OCI-LY3 (cell line): ENCODE data around the gene FTSJ1.

Experiments used
- H2AFZ ChIP-seq: fragments of 200-600, 300-600 bp; shearing (Covaris generic); 2 replicates; pipeline ENCODE4 v1.6.0; 2014; ENCODE audit warnings: antibody characterized with exemption, low read depth, low read length
- H3K27ac ChIP-seq: fragments of 200-600, 300-600 bp; sonication (generic); 2 replicates; pipeline ENCODE4 v1.5.1; 2014; ENCODE audit warnings: mild to moderate bottlenecking, low read length, moderate library complexity, mixed read lengths
- H3K27me3 ChIP-seq: fragments of 200-600, 300-600 bp; sonication (generic); 2 replicates; pipeline ENCODE4 v1.6.1; 2014; ENCODE audit warnings: low read depth, low read length, mixed read lengths
- H3K36me3 ChIP-seq: fragments of 200-600, 300-600 bp; sonication (generic); replicated peaks from 2 replicates; pipeline ENCODE3; 2014; ENCODE audit warnings: low read depth, low read length, mixed read lengths
- H3K4me1 ChIP-seq: fragments of 300-600, 200-600 bp; sonication (generic); 2 replicates; pipeline ENCODE4 v1.6.1; 2014; ENCODE audit warnings: low read length, mixed read lengths
- H3K4me2 ChIP-seq: fragments of 200-600, 300-600 bp; sonication (generic); 2 replicates; pipeline ENCODE4 v1.6.1; 2014; ENCODE audit warnings: low read length, mixed read lengths
- H3K4me3 ChIP-seq: fragments of 300-600, 200-600 bp; sonication (generic); 2 replicates; pipeline ENCODE4 v1.5.1; 2014; ENCODE audit warnings: antibody characterized with exemption, mild to moderate bottlenecking, low read length, moderate library complexity
- H3K79me2 ChIP-seq: fragments of 300-600, 200-600 bp; shearing (Covaris generic); 2 replicates; pipeline ENCODE4 v1.6.1; 2014; ENCODE audit warnings: mild to moderate bottlenecking, low read length, mixed read lengths
- H3K9ac ChIP-seq: fragments of 300-600, 200-600 bp; shearing (Covaris generic); 2 replicates; pipeline ENCODE4 v1.6.0; 2014; ENCODE audit warnings: mild to moderate bottlenecking, low read length, moderate library complexity
- H3K9me3 ChIP-seq: fragments of 200-600, 300-600 bp; shearing (Covaris generic); 2 replicates; pipeline ENCODE4 v1.6.1; 2014; ENCODE audit warnings: low read length, mixed read lengths; ENCODE audit not compliant: insufficient read depth
- H4K20me1 ChIP-seq: fragments of 200-600, 300-600 bp; sonication (generic); 2 replicates; pipeline ENCODE4 v1.6.1; 2016; ENCODE audit warnings: low read length, mixed read lengths; ENCODE audit not compliant: insufficient read depth
- EZH2phosphoT487 ChIP-seq: fragments of 200-600 bp; shearing (Covaris generic); IDR thresholded peaks from 2 replicates; pipeline ENCODE4 v1.6.1; 2018; ENCODE audit warnings: antibody characterized with exemption, mixed run types, low read depth
- TF ChIP-seq, protein P1 (sequence below): fragments of 200-600, 300-600 bp; sonication (generic); IDR thresholded peaks from 2 replicates; pipeline ENCODE4 v1.5.1; 2014; ENCODE audit warnings: antibody characterized with exemption, low read length, low read depth

The FTSJ1 gene

GRCh38 chrX:48474581-48474980 lies 1.4 kb upstream of the FTSJ1 start:
- peaks cover 18% of the 10 kb centered on the region for H3K4me1 ChIP-seq
- peak overlapping the region; percentile 94 for H3K4me3 ChIP-seq
- TF ChIP-seq, protein P1, sequence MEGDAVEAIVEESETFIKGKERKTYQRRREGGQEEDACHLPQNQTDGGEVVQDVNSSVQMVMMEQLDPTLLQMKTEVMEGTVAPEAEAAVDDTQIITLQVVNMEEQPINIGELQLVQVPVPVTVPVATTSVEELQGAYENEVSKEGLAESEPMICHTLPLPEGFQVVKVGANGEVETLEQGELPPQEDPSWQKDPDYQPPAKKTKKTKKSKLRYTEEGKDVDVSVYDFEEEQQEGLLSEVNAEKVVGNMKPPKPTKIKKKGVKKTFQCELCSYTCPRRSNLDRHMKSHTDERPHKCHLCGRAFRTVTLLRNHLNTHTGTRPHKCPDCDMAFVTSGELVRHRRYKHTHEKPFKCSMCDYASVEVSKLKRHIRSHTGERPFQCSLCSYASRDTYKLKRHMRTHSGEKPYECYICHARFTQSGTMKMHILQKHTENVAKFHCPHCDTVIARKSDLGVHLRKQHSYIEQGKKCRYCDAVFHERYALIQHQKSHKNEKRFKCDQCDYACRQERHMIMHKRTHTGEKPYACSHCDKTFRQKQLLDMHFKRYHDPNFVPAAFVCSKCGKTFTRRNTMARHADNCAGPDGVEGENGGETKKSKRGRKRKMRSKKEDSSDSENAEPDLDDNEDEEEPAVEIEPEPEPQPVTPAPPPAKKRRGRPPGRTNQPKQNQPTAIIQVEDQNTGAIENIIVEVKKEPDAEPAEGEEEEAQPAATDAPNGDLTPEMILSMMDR = no peak
- TF ChIP-seq EZH2phosphoT487 = no peak
- H4K20me1 ChIP-seq = no peaks in the 10 kb centered on the region
- H3K27me3 ChIP-seq = no peaks in the 10 kb centered on the region
- peaks cover 47% of the 10 kb centered on the region for H3K79me2 ChIP-seq
- H3K27ac ChIP-seq = no peak overlapping the region; the same call in 1 of the 2 replicates
- no peak overlapping the region; the same call in 1 of the 2 replicates for H2AFZ ChIP-seq
- H3K36me3 ChIP-seq = no peaks in the 10 kb centered on the region
- H3K9ac ChIP-seq = peak overlapping the region; percentile 98
- H3K9me3 ChIP-seq = no peaks in the 10 kb centered on the region
- peak overlapping the region; percentile 66 for H3K4me2 ChIP-seq

DNA sequence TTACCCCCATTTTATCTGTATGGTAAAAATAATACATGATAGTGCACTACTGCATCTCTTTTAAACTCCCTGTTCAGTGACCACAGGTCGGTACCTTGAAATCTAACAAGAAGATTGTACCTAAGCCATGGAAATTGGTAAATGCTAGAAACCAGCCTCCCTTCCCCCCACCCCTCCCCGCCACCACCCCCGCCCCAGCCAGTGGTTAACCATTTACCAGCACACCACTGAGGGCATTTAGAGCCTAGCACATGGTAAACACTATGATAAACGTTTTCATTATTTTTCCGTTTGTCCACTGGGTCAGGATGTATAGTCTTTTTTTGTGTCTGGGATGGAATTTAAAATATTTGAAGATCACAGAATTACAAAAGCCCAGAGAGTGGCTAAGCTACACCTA lies 703 bp upstream of the FTSJ1 start:
- peaks cover 50% of the 10 kb centered on the region for H3K79me2 ChIP-seq
- H2AFZ ChIP-seq = peak overlapping the region; percentile 90; the same call in 1 of the 2 replicates
- H3K27me3 ChIP-seq = no peaks in the 10 kb centered on the region
- no peaks in the 10 kb centered on the region for H3K36me3 ChIP-seq
- H3K4me3 ChIP-seq = peak overlapping the region; percentile 94
- H3K4me2 ChIP-seq = peak overlapping the region; percentile 66
- peak overlapping the region; percentile 74 for H3K27ac ChIP-seq
- peaks cover 15% of the 10 kb centered on the region for H3K4me1 ChIP-seq
- H4K20me1 ChIP-seq = no peaks in the 10 kb centered on the region
- peak overlapping the region; percentile 98 for H3K9ac ChIP-seq
- TF ChIP-seq, protein P1 = no peak
- no peak for TF ChIP-seq EZH2phosphoT487
- no peaks in the 10 kb centered on the region for H3K9me3 ChIP-seq

- Histone ChIP-seq H3K27ac (no peak overlapping the region), H3K9ac (peak overlapping the region; percentile 98), H3K4me2 (peak overlapping the region; percentile 66), H4K20me1 (no peaks in the 10 kb centered on the region), H2AFZ (no peak overlapping the region), H3K36me3 (peaks cover 5% of the 10 kb centered on the region), H3K4me3 (peak overlapping the region; percentile 94), H3K4me1 (peaks cover 15% of the 10 kb centered on the region), H3K27me3 (no peaks in the 10 kb centered on the region), H3K9me3 (no peaks in the 10 kb centered on the region), H3K79me2 (peaks cover 55% of the 10 kb centered on the region)
- TF ChIP-seq, protein P1 = no peak
- TF ChIP-seq EZH2phosphoT487 = no peak
Observed at GRCh38 chrX:48476919-48477318, 920 bp downstream of the FTSJ1 start.

- H3K4me2 ChIP-seq = no peak overlapping the region
Observed at GRCh38 chrX:48477960-48478755, 2.2 kb downstream of the FTSJ1 start.

More at GRCh38 chrX:48477960-48478755, 2.2 kb downstream of the FTSJ1 start:
- no peaks in the 10 kb centered on the region for H3K9me3 ChIP-seq
- no peak overlapping the region for H2AFZ ChIP-seq
- no peaks in the 10 kb centered on the region for H3K27me3 ChIP-seq
- H3K27ac ChIP-seq = no peak overlapping the region
- no peak overlapping the region for H3K4me3 ChIP-seq
- no peak overlapping the region for H3K9ac ChIP-seq
- TF ChIP-seq EZH2phosphoT487 = no peak
- H4K20me1 ChIP-seq = no peaks in the 10 kb centered on the region
- peaks cover 15% of the 10 kb centered on the region for H3K4me1 ChIP-seq
- H3K79me2 ChIP-seq = peaks cover 55% of the 10 kb centered on the region
- peaks cover 6% of the 10 kb centered on the region for H3K36me3 ChIP-seq
